GM19438 (cell line): ENCODE results near the gene GSTA2.
"Not testable (repeated sequence)": the region's sequence is repeated elsewhere in the genome, so short reads cannot be mapped to it uniquely, and the experiment has no call there.

Experiments
- ATAC-seq: cut with Tn5 transposase; IDR thresholded peaks from one replicate; pipeline ENCODE4 v1.9.1; 2021; ENCODE audit warnings: low read depth; ENCODE audit not compliant: unreplicated experiment

GSTA2 gene

GRCh38 chr6:52761673-52762491, 1.4 kb downstream of the GSTA2 start:
- not testable (repeated sequence) for ATAC-seq

GRCh38 chr6:52760105-52760765, 3.0 kb downstream of the GSTA2 start:
- no peak for ATAC-seq

DNA sequence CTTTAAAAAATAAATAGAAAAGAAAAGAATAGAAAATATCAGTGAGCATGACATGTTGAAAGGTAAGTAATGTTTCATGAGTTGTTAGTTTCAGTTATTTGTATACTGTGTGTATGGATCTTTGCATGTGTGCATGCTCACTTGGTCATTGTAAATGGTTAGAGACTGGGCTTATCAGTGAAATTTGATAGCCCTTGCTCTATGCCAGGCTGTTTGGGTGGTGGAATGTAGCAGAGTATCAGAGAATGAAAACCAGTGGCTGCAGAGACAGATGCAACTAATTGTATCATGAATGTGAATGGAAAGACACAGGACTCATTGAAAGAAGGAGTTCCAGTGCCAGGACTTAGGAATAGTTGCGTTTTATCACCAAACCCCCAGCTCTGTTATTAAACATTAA, 4.2 kb downstream of the GSTA2 start:
- no peak for ATAC-seq

- ATAC-seq: not testable (repeated sequence)
Measured at GRCh38 chr6:52757651-52758338, 5.5 kb downstream of the GSTA2 start.

DNA sequence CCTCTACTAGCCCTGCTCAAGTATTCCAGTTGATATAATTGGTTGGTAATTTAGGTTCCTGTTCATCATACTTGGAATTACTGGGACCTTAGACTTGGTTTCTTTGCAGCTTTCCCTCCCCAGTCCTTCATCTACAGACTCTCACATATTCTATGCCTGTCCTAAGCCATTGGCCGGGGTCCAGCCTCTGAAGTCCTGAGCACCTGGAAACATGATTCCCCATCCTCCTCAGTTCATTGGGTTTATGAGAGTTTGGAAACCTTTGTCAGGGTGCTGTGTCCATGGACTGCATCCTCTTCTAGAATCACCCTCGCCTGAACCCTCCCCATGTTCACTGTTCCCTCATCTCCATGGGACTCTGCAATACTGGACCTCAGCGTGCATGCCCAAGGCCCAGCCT, 8.8 kb downstream of the GSTA2 start:
- no peak for ATAC-seq

DNA sequence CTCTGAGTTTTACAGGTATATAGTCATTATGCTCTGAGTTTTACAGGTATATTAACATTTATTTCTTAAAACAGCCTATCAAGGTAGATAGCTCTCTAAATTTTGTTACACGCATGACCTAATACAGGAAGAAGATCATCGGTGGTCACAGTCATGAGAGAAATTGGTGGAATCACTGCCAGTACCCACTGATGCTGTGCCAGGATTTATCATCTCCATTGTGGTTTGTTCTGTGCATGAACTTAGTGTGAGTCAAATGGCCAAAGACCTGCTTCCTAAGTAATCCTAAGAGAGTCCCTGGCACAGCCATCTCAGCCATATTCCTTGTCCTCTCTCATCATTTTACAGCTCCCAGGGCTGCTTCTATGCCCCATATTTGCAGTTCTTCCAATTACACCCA, 10.1 kb downstream of the GSTA2 start:
- not testable (repeated sequence) for ATAC-seq

DNA sequence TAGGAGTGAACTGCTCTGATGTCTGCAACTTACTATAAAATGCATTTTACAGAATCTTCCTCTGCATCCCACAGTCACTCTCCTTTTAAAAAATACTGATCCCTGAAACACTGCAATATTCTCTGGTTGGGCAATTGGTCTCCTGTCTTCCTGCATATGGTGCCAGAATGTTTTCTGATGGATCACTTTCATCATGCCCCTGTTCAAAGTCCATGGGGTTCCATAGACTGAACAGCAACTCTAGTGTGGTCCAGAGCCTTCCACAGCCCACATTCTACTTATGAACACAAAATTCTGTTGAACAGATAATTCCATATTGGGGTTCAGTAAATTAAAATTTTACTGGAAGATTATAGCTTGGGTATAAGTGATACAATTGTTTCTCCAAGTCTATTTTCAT, 11.0 kb downstream of the GSTA2 start:
- no peak for ATAC-seq

GRCh38 chr6:52749556-52750152, 13.6 kb downstream of the GSTA2 start:
- no peak for ATAC-seq

- not testable (repeated sequence) for ATAC-seq
Measured at GRCh38 chr6:52747301-52747700, 16.0 kb downstream of the GSTA2 start.

- ATAC-seq: no peak
Measured at GRCh38 chr6:52746213-52746612, 17.1 kb downstream of the GSTA2 start.

- ATAC-seq: no peak
Measured at GRCh38 chr6:52745764-52746201, 17.5 kb downstream of the GSTA2 start.

DNA sequence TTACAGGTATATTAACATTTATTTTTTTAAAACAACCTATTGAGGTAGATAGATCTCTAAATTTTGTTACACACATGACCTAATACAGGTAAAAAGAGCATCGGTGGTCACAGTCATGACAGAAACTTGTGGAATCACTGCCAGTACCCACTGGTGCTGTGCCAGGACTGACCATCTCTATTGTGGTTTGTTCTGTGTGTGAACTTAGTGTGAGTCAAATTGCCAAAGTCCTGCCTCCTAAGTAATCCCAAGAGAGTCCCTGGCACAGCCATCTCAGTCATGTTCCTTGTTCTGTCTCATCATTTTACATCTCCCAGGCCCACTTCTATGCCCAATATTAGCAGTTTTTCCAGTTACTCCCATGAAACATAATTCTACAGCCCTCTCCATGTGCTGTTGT, 21.4 kb downstream of the GSTA2 start:
- ATAC-seq: no peak

DNA sequence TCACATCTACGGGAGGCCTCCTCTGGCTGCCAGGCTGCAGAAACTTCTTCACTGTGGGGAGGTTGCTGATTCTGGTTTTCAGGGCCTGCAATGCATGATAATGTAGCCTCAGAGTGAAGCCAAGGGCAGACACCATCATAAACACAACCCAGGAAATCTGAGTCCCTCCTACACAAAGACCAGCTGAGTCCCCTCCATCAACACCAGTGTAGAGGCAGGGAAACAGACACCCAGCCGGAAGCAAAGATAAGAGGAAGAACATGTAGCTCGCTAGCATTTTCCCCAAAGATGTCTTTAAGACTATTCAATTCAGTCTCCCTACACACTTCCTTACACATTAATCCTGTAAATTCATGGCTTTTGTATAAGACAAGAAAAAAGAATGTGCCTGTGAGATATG, 23.6 kb downstream of the GSTA2 start:
- no peak for ATAC-seq

- ATAC-seq: no peak
Measured at GRCh38 chr6:52739134-52739533, 24.1 kb downstream of the GSTA2 start.

DNA sequence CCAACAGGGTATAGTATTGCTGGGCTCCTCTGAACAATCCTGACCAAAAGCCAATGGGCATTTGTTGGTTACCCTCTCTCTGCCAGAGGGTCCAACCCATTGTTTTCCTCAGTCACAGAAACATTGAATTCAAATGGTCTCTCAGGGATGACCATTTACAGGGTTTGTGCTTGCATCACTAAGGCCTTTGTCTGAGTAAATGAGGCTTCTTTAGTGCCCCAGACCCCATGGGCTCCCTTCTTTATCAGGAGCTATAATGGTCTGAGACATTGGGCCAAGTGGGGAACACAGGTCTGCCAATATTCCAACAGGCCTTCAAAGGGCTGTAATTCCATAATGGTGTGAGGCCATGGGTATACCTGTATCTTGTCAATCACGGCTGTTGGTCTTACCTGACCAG, 27.1 kb downstream of the GSTA2 start:
- no peak for ATAC-seq

DNA sequence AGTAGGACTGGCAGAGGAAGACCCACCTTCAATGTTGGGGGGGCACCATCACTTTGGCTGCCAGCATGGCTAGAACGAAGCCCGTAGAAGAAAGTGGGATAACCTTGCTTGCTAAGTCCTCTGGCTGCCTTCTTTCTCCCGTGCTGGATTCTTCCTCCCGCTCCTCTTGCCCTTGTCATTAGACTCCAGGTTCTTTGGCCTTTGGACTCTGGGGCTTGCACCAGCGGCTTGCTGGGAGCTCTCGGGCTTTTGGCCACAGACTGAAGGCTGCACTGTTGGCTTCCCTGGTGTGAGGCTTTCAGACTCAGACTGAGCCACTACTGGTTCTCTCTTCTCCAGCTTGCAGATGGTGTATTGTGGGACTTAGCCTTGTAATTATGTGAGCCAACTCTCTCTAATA, 28.2 kb downstream of the GSTA2 start:
- no peak for ATAC-seq

- no peak for ATAC-seq
Measured at GRCh38 chr6:52734072-52734471, 29.2 kb downstream of the GSTA2 start.

DNA sequence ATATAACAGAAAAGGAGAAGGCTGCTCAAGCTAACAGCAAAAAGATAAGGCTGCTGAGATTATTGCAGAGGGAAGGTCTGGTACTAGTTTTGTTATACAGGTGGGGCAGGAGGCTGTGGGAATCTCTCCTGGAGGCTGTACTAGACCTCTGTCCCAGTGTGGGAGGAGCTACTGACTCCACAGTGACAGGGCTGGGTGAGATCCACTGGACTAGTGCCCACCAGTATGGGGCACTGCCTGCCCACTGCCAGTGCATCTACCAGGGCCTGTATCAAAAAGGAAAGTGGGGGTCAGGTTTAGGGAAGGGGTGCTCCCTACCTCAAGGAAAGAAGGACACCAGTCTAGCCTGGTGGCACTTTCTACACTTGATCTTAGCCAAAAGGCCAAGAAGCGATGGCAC, 30.1 kb downstream of the GSTA2 start:
- no peak for ATAC-seq

DNA sequence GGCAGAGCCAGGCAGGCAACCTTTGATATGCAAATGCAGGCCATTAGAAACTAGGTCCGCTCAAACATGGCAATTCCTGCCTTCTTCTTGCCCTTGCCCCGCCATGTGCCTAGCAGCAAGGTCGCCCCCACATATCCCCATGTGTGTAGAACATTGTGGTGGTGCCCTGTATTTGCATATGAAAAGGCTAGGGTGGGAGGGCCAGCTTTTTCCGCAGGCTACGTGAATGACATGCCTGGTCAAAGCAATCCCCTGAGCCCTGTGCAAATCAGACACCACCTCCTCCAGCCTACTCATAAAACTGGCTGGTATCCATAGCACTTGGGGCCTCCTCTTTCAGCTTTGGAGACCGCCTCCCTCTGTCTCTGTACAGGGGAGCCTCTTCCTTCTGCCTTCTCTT, 31.6 kb downstream of the GSTA2 start:
- no peak for ATAC-seq

- no peak for ATAC-seq
Measured at GRCh38 chr6:52729576-52729975, 33.7 kb downstream of the GSTA2 start.

- ATAC-seq: no peak
Measured at GRCh38 chr6:52728394-52728793, 34.9 kb downstream of the GSTA2 start.
